GM19351 (cell line): ENCODE data around the gene POFUT1.
A peak's percentile ranks its signal among the peaks of the same experiment; 100 is the strongest.

Experiments used
- ATAC-seq: cut with Tn5 transposase; IDR thresholded peaks from one replicate; pipeline ENCODE4 v1.9.1; 2021; ENCODE audit warnings: mild to moderate bottlenecking, moderate library complexity; ENCODE audit not compliant: unreplicated experiment

Gene POFUT1

DNA sequence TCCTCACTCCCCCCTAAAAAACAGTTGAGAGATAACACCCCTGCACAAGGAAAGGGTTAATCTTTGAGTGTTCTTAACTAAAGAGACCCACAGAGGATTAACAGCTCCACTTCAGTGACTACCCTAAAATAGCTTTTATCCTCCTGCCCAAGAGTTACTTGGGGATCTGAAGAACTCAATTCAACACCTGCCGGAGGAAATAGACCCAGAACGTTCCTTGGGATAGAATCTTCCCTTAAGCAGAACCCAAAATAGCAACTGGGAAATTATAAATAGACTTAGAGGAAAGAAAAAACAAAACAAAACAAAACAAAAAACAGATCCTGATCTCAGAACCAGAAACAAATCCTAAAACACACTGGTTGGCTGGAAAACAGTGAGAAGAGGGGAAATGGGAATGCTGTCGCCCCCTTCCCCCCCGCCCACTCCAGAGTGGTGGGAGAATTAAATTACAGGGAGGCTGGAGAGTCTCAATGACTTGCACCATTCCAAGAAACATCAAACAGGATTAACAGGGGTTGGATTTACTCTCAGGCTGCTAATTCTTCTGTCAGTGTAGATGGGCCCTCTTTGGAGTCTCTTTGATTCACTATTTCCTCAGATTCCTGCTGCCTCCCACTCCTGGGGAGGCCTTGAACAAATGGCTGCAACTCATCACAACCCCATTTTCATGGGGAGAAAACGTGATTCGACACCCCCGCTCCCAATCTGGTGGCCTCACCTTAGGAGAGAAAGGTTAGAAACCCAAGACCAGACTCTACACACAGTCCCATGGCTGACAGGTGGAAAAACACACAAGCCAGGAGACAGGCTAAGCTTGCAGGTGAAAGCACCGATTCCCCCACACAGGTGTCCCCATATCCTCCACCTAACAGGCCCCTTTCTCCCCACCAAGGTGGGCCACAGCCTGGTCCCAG, 1.6 kb upstream of the POFUT1 start:
- ATAC-seq: no peak

DNA sequence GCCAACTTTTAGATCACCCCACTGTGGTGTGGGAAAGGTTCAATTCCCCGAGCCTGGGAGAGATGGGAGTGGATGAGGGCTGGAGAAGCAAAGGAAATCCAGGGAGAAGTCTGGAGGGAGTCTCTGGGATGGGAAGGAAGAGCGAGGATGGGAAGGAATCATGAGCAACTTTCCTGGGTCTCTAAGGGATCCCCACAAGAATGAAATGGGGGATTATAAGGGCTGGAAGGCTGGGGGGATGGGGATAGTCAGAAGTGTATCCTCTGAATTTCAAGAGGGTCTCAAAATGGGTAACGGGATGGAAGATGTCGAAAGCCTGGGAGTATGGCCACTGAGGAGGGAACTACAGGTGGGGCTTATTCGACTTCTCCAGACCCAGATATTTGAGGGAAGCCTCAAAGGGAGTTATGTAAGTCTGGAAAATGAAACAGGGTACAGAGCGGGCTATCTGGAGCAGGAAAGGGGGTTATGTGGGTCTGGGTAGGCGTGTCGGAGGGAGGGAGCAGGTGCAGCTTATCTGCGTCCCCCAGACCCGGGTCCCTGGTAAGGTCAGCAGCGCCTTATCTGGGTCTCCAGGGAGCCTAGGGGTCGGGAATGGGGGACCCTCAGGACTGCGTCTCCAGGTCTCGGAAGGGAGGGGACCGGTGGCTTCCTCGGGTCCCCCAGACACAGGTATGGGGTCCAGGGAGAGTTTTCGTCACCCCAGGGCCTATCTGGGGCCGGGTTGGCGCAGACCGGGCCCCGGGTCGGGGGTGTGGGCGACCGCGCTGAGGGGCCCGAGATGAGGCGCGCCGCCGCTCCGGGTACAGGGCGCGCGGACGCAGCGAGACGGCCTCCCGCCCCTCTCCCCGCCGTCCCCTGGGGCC, 687 bp upstream of the POFUT1 start:
- peak; percentile 25 for ATAC-seq

DNA sequence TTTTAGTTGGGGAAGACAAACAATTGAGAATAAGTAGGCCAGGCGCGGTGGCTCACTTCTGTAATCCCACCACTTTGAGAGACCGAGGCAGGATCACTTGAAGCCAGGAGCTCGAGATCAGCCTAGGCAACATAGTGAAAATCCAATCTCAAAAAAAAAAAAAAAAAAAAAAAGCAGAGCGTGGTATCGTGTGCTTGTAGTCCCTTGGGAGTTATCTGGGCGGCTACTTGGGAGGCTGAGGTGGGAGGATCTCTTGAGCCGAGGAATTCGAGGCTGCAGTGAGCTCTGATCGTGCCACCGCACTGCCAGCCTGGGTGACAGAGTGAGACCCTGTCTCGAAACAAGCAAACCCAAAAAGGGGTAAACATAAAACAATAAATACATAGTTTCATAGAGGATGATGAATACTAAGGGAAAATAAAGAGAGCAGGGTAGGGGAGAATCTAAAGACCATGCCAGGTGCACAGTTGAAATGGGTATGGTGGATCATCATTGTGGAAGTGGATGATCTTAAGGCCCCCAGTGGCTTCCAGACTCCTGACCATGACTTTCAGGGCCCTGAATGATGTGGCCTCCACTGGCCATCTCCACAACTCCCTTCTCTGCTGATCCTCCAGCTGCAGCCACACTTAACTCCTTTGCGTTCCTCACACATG, 947 bp downstream of the POFUT1 start:
- no peak for ATAC-seq

DNA sequence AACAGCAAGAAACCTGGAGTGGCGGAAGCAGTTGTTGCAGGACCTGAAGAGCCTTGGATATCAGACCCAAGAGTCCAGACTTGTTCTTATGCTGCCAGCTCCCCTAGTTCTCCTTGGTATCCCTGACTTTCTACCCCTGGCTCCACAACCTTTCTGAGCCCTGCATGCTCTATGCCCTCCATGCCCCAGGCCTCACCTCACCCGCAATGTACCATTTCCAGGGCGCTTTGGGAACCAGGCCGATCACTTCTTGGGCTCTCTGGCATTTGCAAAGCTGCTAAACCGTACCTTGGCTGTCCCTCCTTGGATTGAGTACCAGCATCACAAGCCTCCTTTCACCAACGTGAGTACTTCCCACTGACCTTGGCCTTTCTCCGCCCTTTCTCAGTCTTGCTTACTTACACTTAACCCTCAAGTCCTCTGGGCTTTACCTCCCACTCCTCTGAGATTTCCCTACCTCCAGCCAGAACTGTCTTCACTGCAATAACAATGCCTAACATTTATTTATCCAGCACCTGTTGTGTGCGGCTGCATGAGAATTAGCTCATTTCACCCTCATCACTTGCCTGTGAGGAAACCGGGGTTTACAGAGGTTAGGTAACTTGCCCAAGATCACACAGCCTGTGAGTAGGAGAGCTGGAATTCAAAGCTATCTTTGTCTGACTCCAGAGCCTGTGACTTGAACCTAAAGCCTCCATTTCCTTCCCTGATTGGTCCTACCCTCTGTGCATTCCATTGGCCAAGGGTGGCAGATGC, 2.3 kb downstream of the POFUT1 start:
- ATAC-seq: no peak

DNA sequence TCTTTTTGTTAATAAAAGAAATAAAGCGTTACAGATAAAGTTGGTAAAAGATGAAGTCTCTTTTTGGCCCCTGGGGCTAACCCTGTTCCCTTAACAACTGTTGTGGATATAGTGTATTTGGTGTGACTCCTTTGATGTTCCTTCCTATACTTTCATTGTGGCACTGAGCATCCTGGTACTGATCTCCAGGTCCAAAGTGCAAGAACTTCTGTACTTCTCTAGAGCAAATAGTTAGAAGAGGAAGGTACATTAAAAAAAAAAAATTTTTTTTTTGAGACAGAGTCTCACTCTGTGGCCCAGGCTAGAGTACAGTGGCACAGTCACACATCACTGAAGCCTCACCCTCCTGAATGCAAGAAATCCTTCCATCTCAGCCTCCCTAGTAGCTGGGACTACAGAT, 6.2 kb downstream of the POFUT1 start:
- no peak for ATAC-seq

DNA sequence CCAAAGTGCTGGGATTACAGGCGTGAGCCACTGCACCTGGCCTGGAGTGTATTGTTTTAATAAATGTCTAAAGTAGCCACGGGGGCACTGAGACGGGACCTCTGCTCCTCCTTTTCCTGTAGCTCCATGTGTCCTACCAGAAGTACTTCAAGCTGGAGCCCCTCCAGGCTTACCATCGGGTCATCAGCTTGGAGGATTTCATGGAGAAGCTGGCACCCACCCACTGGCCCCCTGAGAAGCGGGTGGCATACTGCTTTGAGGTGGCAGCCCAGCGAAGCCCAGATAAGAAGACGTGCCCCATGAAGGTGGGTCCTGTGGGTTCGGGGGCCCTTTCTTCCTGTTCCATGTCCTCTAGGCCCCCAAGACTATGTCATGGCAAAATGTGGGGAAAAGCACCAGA, 7.5 kb downstream of the POFUT1 start:
- ATAC-seq: no peak

DNA sequence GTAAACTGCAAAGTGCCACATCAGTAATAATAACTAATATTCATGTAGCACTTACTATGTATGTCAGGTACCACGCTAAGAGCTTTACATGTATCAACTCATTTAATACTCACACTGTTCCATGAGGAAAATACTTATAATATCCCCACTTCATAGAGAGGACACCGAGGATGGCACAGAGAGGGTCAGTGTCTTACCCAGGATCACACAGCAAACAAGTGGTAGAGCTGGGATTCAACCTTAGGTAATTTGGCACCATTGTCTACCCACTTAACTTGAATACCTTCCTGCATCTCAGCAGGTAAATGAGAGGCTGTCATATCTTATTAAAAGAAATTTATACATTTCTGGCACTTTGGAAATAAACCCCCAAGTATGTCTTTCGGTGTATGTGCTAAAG, 8.0 kb downstream of the POFUT1 start:
- ATAC-seq: no peak

DNA sequence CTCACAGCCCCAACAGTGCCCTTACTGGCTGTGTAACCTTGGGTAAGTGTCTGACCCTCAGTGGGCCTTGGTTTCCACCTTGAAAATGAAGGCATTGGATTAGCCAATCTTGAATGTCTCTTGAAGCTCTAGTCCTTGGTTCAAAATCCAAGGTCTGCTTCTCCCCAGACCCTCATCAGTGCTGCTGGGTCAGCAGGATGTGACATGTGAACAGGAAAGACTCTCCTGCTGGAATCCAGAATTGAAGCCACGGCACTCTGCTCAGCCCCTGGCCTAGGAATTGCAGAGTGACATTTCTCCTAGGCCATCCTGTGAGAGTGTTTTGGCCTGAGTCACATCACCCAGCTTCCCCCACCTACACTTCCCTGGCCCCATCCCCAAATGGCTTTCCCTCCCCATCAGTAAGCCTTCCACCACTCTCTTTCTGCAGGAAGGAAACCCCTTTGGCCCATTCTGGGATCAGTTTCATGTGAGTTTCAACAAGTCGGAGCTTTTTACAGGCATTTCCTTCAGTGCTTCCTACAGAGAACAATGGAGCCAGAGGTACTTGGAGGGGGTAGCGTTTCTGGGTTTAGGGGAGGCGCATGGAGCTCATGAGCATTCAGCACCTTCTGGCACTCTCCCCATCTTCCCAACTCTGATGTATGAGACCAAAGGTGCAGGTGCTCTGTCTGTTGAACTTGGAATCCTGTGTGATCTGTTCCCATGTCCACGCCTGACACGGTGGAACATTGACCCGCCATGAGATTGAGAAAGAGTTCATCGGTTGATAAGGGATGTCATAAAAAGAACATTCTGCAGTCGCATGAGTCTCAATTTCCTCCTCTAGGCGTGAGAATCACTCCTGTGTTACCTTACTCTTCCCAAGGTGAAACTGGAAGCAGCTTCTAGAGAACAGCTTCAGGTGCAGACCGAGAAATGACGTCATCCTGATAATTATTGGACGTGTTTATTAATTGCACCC, 8.8 kb downstream of the POFUT1 start:
- ATAC-seq: no peak

DNA sequence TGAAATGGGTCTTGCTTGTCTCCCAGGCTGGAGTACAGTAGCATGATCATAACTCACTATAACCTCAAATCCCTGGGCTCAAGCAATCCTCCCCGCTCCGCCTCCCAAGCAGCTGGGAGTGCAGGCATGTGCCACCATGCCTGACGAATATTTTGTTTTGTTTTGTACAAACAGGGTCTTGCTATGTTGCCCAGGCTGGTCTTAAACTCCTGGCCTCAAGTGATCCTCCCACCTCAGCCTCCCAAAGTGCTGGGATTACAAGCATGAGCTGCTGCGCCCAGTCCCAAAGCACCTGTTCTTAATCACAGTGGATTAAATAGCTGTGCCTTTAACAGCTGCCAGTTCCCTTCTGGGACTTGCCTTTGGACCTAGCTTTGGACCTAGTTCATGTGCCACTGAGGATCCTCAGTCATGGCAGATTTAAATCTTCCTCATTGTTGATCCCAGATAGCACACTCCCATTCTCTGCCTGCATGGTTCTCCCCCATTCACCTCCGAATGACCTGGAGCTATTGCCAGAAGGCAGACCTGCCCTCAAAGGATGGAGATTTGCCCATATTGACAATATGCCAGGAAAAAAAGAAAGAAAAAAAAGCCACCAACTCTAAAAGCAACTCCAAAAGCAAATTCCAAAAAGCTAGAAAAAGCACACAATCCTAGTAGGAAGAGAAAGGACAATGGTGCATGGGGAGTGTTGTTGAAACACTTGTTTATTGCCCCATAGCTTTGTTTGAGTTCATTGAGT, 10.6 kb downstream of the POFUT1 start:
- no peak for ATAC-seq

DNA sequence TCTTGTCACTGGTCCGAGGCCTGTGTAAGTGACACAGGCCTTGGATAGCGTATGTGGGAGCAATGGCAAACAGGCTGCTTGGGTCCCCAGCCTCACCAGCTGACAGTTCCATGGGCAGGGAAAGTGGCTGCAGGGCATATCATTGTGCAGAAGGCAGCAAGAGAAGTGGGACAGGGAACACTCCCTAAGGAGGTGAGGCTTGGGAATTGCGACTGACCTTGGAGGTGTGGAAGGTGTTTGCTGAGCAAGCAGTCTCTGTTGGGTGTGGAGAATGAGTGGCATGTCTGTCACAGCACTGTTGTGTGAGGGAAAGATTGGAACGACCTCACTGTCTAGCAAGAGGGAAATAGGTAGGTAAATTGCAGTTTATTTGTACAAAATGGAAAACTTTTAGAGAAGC, 16.8 kb downstream of the POFUT1 start:
- ATAC-seq: no peak

DNA sequence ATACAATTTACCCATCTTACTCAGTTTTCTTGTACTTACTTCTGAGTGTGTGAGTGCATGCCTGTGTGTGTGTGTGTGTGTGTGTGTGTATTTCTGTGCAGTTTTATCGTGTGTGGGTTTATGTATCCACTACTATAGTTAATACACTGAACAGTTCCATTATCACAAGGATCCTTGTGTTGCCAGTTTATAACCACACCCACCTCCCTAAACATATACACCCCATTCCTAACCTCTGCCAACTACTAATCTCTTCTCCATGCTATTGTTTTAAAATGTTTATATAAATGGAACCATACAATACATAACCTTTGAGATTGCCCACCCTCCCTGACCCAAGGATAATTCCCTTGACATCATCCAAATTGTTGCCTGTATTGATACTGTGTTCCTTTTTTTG, 18.7 kb downstream of the POFUT1 start:
- no peak for ATAC-seq

DNA sequence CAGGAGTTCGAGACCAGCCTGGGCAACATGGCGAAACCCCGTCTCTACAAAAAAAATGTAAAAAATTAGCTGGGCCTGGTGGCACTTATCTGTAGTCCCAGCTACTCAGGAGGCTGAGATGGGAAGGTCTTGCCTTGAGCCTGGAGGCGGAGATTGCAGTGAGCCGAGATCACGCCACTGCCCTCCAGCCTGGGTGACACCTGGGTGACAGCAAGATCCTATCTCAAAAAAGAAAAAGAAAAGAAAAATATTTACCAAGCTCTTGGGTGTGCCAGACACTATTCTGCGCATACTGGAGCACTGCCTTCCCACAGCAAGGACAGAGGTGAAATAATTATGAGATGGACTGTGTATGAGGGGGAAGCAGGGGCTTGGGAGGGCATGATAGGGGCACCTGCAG, 19.6 kb downstream of the POFUT1 start:
- no peak for ATAC-seq

DNA sequence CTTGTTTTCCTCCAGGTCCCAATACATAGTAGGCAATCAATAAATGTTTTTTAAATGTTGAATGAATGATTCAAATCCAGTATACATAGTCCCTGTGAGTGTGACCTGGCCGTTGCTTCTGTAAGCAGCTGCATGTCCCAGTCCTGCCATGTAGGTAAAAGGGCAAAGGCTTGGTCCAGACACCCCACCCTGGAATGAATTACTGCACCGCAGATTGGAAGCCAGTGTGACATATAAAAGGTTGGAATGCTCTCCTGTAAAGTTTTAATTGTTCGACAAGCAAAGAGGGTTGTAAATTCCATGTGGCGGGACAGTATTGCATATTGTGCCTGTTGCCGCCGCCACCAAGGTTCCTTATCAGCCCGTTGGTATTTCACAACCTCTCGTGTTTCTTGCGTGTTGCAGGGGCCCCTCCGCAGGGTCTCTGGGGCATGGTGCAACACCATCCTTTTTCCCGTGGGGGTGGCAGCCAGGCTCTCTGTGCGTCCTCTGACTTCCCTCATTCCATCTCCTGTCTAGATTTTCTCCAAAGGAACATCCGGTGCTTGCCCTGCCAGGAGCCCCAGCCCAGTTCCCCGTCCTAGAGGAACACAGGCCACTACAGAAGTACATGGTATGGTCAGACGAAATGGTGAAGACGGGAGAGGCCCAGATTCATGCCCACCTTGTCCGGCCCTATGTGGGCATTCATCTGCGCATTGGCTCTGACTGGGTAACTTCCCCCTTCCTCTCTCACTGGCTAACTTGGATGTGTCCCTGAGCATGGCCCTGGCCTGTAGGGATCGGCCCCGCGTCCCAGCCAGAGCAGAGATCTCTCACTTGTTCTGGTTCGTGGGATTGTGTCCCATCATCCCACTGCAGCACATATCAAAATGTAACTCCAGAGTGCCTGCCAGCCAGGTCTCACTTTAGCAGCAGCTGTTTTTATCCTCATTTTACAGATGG, 20.3 kb downstream of the POFUT1 start:
- ATAC-seq: no peak

DNA sequence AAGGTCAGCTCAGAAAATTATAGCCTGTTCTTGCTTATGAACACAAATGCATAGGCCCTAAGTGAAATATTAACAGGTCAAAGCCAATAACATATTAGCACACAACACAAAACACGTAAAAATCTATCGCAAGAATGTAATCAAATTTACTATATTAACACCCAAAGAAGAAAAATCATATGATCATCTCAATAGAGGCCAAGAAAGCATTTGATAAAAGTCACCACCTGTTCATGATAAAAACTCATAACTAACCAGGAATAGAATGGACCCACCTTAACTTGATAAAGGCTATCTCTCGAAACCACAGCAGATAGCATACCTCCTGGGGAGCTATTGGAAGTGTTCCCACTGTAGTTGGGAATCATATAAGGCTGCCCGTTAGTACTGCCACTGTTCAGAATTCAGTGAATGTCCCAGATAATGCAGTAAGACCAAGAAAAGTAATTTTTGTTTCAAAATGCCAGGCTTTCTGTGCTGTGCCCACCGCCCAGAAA, 21.6 kb downstream of the POFUT1 start:
- ATAC-seq: no peak

DNA sequence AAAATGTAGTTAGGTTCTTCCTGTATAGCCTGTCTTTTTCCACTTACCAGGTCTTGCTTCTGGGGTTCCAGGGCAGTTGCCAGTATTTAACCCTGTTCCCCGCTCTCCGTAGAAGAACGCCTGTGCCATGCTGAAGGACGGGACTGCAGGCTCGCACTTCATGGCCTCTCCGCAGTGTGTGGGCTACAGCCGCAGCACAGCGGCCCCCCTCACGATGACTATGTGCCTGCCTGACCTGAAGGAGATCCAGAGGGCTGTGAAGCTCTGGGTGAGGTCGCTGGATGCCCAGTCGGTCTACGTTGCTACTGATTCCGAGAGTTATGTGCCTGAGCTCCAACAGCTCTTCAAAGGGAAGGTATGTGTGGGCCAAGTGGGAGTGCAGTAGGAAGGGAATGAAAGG, 23.0 kb downstream of the POFUT1 start:
- ATAC-seq: no peak

DNA sequence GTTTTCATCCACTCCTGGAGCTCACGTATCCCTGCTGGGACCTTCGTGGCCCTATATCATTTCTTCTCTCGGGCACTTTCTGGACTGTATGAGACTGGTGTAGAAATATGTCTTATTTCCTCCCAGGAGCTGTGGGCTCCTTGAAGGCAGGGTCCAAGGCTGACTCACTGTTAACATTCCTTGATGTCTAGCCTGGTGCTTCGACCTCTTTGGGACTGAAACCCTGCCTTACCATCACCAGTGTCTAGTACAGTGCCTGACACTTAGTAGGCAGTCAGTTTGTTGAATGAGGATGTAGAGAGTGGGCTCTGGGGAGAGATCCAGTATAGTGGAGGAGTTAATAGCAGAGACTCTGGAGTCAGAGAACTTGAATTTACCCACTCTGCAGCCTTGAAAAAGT, 23.6 kb downstream of the POFUT1 start:
- ATAC-seq: no peak

DNA sequence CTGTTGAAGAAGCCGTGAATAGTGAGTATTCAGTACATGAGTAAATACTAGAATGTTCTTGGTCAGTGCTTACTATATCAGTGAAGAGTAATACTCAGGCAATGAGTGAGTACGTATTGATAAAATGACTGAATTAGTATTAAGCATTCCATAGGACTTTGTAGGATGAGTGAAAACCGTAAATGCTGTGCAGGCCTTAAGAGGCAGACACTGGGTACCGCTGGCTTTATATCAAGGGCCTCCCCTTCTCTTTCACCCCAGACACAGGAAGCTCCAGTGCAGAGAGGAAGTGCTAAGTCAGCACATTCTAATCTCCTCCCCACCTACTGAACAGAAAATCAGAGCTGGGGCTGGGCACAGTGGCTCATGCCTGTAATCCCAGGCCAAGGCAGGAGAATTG, 24.2 kb downstream of the POFUT1 start:
- ATAC-seq: no peak
